ENCODE measurements around the gene DUS2. TPM values are rescaled to one million over a fixed set of nuclear protein-coding genes. Genes with fewer than 3 reads are reported as not detected.

DUS2 gene
- polyA plus RNA-seq, 1 donor = 10.1 TPM

DNA sequence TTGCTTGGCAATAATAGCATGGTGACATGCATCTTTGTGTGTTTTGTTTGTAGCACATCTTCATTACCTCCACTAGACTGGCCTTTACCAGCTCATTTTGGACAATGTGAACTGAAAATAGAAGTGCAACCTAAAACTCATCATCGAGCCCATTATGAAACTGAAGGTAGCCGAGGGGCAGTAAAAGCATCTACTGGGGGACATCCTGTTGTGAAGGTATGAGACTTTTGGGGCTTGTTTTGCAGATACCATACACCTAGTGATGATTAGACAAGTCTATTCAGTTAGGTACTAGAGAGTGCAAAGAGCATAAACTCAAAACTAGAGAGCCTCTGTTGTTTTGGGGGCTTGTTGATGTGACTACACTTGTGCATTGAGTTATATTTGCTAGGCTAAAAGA, 103.3 kb downstream of the DUS2 start:
- DNase-seq (ENCODE audit: low read depth) = no peak

GRCh38 chr16:68128577-68129305, 105.7 kb downstream of the DUS2 start:
- no peak for DNase-seq (ENCODE audit: low read depth)

Other genes with a start within 250 kb of the DUS2 start
- 23.6 TPM for gene RANBP10, start 216.7 kb upstream of the DUS2 start, polyA plus RNA-seq (ENCODE audit: insufficient read length)
- 1.4 TPM for gene TSNAXIP1, start 216.4 kb upstream of the DUS2 start, polyA plus RNA-seq (ENCODE audit: insufficient read length)
- gene THAP11, start 181.0 kb upstream of the DUS2 start, polyA plus RNA-seq (ENCODE audit: insufficient read length) = 24.7 TPM
- 120 TPM for gene NUTF2, start 176.4 kb upstream of the DUS2 start, polyA plus RNA-seq (ENCODE audit: insufficient read length)
- gene CENPT, start 175.6 kb upstream of the DUS2 start, polyA plus RNA-seq (ENCODE audit: insufficient read length) = 32.1 TPM
- 107 TPM for gene EDC4, start 150.2 kb upstream of the DUS2 start, polyA plus RNA-seq (ENCODE audit: insufficient read length)
- gene NRN1L, start 138.4 kb upstream of the DUS2 start, polyA plus RNA-seq (ENCODE audit: insufficient read length) = 1.1 TPM
- 21.0 TPM for gene PSKH1, start 130.0 kb upstream of the DUS2 start, polyA plus RNA-seq (ENCODE audit: insufficient read length)
- 4.3 TPM for gene CTRL, start 91.4 kb upstream of the DUS2 start, polyA plus RNA-seq (ENCODE audit: insufficient read length)
- gene PSMB10, start 86.4 kb upstream of the DUS2 start, polyA plus RNA-seq (ENCODE audit: insufficient read length) = 26.0 TPM
- gene LCAT, start 79.2 kb upstream of the DUS2 start, polyA plus RNA-seq (ENCODE audit: insufficient read length) = 20.3 TPM
- gene SLC12A4, start 54.6 kb upstream of the DUS2 start, polyA plus RNA-seq (ENCODE audit: insufficient read length) = 40.4 TPM
- not detected for gene DPEP3, start 42.8 kb upstream of the DUS2 start, polyA plus RNA-seq (ENCODE audit: insufficient read length)
- gene DPEP2, start 23.8 kb upstream of the DUS2 start, polyA plus RNA-seq (ENCODE audit: insufficient read length) = 1.5 TPM
- not detected for gene DPEP2NB, start 7.4 kb upstream of the DUS2 start, polyA plus RNA-seq (ENCODE audit: insufficient read length)
- gene DDX28, start 52 bp upstream of the DUS2 start, polyA plus RNA-seq (ENCODE audit: insufficient read length) = 4.8 TPM
- 27.6 TPM for gene NFATC3, start 62.1 kb downstream of the DUS2 start, polyA plus RNA-seq (ENCODE audit: insufficient read length)
- 0.52 TPM for gene ESRP2, start 212.8 kb downstream of the DUS2 start, polyA plus RNA-seq (ENCODE audit: insufficient read length)
- 33.2 TPM for gene PLA2G15, start 222.1 kb downstream of the DUS2 start, polyA plus RNA-seq (ENCODE audit: insufficient read length)
- gene SLC7A6, start 241.2 kb downstream of the DUS2 start, polyA plus RNA-seq (ENCODE audit: insufficient read length) = 7.9 TPM